Anterior cingulate cortex (tissue), 58 donors: ENCODE results near the gene MAP3K5.

ENCODE experiments used
- DNase-seq, 58 donors: peaks; one replicate each; lab custom pipeline; 2025; lab: John Stamatoyannopoulos, UW

Gene MAP3K5

DNA sequence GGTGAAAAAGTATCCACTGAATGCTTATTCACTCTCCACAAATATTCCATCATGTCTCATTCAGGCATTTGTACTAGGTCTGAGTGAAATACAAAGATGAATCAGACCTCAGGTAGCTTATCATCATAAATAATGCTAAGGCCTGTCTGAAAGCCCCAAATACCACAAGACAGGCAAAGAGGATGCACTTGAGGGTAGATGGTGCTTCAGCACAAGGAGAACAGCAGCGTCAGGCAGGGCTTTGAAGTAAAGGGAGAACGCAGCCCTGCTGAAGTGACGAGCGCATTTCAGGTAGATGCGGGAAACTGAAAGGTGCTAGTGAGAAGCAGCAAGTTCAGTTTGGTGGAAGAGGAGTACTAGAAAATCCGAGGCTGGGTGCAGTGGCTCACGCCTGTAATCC lies 38.7 kb downstream of the MAP3K5 start:
- no peak for DNase-seq

- no peak for DNase-seq
Measured at GRCh38 chr6:136752554-136752953, 39.7 kb downstream of the MAP3K5 start.

DNA sequence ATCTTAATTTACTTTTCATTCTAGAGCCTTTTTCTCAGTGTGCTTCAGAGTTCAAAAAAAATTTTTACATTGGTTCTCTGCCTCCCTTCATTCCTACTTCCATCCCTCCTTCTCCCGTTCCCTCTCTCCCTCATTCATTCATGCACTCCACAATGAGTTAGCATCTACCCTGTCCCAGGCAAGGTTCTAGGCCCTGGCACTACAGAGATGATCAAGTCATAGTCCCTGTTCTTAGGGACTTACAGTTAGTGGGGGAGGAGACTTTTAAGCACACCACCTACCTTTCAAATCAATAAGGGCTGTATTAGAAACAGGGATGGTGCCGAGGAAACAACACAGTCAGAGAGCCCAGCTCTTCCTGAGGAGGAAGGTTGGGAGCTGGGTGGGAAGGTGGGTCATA lies 40.3 kb downstream of the MAP3K5 start:
- no peak for DNase-seq

GRCh38 chr6:136751522-136751956 lies 40.7 kb downstream of the MAP3K5 start:
- DNase-seq = peak in 1 of 58 donors; percentile 20

DNA sequence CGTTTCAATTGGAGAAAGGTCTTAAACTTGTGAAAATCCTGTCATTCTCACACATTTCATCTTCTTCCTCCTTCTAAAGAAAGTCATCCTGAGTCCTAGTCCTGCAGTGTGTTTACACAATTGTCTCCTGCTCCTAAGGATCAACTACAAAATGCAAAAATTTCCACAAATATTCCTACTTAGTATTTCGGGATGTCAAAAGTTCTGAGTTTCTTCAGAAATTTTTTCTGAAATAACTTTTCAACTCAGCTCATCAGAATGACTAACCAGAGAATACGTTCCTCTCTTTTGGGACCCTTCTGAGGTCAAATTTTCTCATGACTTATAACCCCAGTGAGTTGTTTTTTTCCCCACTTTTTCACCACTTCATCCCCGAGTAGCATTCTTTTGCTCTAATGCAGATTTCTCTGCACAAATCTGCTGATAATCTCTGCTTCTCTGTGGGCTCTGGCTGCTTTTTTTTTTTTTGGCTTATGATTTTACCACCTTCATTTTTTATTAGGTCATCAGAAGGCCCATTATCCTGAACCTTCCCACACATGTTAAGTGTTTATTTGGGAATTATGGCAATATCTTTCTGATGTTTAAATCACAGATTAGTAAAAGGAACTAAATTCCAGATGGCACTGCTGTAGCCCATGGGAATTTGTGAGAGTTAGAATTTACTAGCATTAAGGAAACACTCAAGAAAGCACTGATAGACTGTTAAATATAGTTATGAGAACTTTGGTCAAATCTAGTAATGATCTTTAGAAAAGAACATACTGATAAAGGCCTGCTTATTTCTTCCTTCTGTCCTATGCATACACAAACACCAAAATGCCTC lies 41.4 kb downstream of the MAP3K5 start:
- DNase-seq = no peak

DNA sequence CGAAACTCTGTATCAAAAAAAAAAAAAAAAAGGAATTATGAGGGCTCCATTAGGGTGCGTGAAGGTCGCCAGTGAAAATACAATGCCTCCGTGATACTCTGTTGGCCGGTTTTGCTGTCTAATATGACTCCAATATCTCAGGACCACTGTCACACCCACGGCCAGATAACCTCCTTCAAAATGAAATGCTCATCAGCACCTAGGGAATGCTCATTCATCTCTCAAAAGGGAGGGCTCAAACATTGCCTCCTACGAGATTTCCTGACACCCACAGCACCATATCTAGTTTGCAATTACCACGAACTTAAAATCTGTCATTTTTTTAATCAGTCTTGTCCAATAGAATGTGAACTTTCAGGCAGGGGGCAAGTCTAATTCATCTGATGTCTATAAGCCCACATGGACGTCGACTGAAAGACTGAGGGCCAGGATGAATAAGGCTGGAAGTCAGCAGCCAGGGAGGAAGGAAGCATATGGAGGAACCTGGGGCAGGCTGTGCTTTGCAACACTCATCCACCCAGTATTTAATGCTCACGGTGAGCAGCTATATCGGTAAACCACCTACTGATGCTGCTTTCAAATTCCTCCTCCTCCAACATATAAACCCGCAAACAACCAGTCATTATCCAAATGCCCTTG lies 42.8 kb downstream of the MAP3K5 start:
- DNase-seq = no peak

DNA sequence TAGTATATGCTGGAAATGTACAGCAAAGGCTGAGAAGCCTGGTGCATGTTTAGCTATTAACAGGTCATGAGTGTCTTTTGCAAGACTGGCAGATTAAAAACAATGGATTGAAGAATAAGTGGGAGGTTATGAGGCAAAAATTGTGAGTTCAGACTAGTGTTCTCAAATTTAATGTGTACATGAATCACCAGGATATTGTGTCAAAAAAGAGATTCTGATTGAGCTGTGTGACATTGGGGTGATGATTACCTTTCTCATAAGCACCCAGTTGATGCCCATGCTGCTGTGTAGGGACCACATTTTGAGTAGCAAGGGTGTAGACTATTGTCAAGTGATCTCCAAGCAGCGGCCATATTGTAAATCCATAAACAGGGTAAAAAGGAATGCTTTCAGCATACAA lies 44.8 kb downstream of the MAP3K5 start:
- no peak for DNase-seq

DNA sequence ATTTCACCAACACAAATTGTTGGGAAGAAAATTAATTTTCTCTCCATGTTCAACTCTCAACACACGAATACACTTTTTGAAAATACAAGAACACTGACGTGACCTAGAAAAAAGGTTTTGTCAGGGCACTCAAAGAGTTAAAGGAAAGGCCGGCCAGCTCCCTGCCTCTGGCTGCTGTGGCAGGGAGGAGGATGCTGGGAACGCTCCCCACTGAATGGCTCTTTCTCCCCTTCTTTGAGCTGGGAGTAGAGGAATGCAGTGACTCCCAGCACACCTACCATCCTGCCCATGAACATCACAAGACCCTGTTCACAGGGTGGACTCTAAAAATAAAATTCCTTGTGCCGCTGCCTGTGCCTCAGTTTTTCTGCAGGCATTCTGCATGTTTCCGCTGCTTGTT lies 47.0 kb downstream of the MAP3K5 start:
- peak in 26 of 58 donors; percentile 14 to 61 (median 28) for DNase-seq

DNA sequence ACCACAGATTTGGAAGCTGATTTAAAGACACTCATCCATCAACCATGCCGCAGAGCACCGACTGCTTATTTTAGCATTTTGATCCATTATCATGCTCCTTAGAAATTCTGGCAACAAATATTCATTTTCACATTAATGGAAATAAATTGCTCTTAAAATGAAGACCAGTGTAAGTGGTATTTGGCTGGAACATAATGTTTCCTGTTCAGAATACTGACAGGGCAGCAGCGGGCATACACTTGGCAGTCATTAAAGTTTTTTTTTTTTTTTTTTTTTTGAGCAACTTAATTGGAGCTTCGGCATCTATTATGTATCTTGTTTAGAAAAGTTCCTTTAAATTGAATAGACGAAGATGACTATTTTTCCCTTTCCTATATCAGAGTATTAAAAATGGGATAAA lies 47.4 kb downstream of the MAP3K5 start:
- peak in 1 of 58 donors; percentile 34 for DNase-seq

DNA sequence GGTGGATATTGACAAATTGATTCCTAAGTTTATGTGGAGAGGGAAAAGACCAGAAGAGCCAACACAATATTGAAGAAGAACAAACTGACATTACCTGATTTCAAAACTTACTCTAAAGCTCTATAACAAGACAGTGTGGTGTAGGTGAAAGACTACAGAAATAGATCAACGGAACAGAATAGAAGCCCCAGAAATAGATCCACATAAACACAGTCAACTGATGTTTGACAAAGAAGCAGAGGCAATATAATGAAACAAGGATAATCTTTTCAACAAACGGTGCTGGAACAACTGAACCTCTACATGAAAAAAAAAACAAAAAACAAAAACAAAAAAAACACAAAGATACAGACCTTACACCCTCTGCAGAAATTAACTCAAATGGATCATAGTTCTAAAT lies 50.2 kb downstream of the MAP3K5 start:
- no peak for DNase-seq

GRCh38 chr6:136740050-136740974 lies 52.0 kb downstream of the MAP3K5 start:
- peak in 2 of 58 donors; percentile 31 to 51 for DNase-seq

- no peak for DNase-seq
Measured at GRCh38 chr6:136739501-136739900, 52.8 kb downstream of the MAP3K5 start.

DNA sequence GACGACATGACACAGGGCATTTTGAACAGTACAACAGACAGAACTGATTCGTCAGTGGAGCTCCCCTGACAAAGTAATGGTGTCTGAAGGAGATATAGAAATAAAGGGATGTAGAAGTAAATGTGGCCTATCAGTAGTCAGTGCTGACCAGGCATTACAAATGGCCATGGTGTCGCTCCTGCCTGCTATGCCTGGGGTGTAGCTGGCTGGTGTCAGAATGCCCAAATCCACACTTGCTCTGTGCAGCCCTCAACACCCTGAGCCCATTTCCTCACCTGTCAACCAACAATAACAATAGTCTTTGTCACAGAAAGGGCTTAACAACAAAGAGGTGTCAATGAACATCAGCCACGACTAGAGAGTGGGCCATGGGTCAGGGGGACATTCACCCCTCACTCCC lies 53.2 kb downstream of the MAP3K5 start:
- no peak for DNase-seq

GRCh38 chr6:136738692-136739057 lies 53.6 kb downstream of the MAP3K5 start:
- DNase-seq = no peak

DNA sequence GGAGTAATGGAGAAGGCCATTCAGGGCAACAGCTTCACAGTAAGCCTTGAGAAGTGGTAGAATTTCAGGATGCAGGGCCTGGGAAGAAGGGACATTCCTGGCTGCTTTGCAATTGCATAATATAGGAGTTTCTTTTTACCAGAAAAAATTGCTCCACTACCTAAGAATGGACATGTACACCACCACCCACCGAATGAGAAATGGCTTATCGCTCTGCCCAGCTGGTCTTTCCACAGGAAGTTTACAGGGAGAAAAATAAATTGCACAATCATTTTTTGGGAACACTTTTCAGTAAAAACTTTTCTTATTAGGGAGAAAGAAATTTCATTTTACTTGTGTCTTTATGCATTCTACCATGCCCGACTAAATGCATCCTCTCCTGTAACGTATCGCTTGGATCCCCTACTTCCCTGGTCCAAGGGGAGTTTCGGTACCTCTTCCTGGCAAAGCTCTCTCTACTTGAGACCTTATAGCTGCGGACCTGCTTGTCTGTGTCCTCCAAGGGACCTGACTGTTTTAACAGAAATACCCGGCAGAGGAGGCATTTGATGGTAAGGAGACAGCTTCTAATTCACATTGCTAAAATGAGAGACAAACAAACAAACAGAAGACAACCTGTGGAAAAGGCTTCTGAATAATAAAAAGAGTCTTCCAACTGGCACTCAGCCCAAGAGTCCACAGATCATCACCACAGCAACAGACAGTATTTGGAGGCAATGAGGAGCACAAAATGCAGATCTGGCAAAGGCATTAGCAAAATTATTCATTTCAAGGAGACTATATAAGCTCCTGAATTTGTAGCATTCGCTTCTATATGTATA lies 54.2 kb downstream of the MAP3K5 start:
- no peak for DNase-seq

DNA sequence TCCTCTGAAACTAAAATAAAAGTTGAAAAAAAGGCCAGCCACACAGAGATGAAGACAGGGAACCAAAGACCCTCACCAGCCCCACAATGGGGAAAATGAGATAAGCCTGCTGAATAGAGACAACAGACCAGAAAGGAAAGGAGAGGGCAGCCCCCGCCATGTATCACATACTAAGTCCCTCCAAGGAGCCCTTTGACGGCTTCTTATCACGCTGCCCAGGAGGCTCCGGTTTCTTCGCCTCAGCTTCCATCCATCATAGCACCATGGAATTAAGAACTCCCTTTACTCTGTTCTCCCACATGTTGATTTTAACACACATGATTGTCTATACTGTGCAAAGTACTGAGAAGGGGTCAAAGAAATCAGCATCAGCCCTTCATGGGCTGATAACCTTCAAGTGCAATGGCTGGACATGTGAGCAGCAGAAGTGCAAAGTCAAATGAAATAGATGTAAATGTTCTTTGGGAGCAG lies 54.9 kb downstream of the MAP3K5 start:
- DNase-seq = no peak

GRCh38 chr6:136736281-136736960 lies 55.9 kb downstream of the MAP3K5 start:
- no peak for DNase-seq

- no peak for DNase-seq
Measured at GRCh38 chr6:136734977-136735376, 57.3 kb downstream of the MAP3K5 start.

DNA sequence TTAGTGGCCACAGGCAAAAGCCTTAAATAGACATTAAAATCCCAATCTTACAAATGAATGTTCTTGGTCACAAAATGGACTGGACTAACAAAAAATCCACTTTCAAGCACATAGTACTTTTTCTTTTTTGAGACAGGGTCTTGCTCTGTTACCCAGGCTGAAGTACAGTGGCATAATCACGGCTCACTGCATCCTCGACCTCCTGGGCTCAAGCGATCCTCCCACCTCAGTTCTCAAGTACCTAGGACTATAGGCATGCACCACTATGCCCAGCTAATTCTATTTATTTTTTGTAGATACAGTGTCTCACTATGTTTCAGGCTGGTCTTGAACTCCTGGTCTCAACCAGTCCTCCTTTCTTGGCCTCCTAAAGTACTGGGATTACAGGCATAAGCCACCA lies 59.4 kb downstream of the MAP3K5 start:
- no peak for DNase-seq
